DMS79 treated with DMSO at 0.1 percent for 48 hours (cell line): ENCODE results near the gene TGFBR3.
A peak's percentile ranks its signal among the peaks of the same experiment; 100 is the strongest.

Experiments used
- DNase-seq: peaks from one replicate; lab custom pipeline; 2025; lab: John Stamatoyannopoulos, UW

TGFBR3 gene

GRCh38 chr1:91885716-91886506 is at the start of gene TGFBR3:
TSS of gene TGFBR3 (minus strand) at chr1:91886151. CDS start at chr1:91861531, 24,620 bp downstream.
- peak; percentile 58 for DNase-seq

- peak; percentile 14 for DNase-seq
These were observed 43.3 kb upstream of the TGFBR3 start for GRCh38 chr1:91929250-91929649.

GRCh38 chr1:91928026-91928425 is 42.1 kb upstream of the TGFBR3 start:
- no peak for DNase-seq

GRCh38 chr1:91925644-91926435 is 39.9 kb upstream of the TGFBR3 start:
- no peak for DNase-seq

- no peak for DNase-seq
These were observed 38.2 kb upstream of the TGFBR3 start for GRCh38 chr1:91924146-91924545.

- no peak for DNase-seq
These were observed 34.0 kb upstream of the TGFBR3 start for GRCh38 chr1:91919962-91920361.

- DNase-seq: no peak
These were observed 31.0 kb upstream of the TGFBR3 start for GRCh38 chr1:91916811-91917460.

GRCh38 chr1:91916046-91916445 is 30.1 kb upstream of the TGFBR3 start:
- no peak for DNase-seq

- DNase-seq: no peak
These were observed 27.1 kb upstream of the TGFBR3 start for GRCh38 chr1:91913018-91913417.

GRCh38 chr1:91912266-91912665 is 26.3 kb upstream of the TGFBR3 start:
- no peak for DNase-seq

GRCh38 chr1:91901231-91901630 is 15.3 kb upstream of the TGFBR3 start:
- no peak for DNase-seq

- DNase-seq: no peak
These were observed 14.6 kb upstream of the TGFBR3 start for GRCh38 chr1:91900562-91900961.

- no peak for DNase-seq
These were observed 11.1 kb upstream of the TGFBR3 start for GRCh38 chr1:91897016-91897415.

- no peak for DNase-seq
These were observed 10.0 kb upstream of the TGFBR3 start for GRCh38 chr1:91895832-91896556.

- DNase-seq: no peak
These were observed 8.2 kb upstream of the TGFBR3 start for GRCh38 chr1:91894036-91894761.

GRCh38 chr1:91891969-91892368 is 6.0 kb upstream of the TGFBR3 start:
- DNase-seq: no peak

- DNase-seq: no peak
These were observed 5.5 kb upstream of the TGFBR3 start for GRCh38 chr1:91891454-91891853.

GRCh38 chr1:91889717-91890459 is 3.9 kb upstream of the TGFBR3 start:
- DNase-seq: no peak

GRCh38 chr1:91885213-91885715 is 687 bp downstream of the TGFBR3 start:
- DNase-seq: no peak

- DNase-seq: peak; percentile 16
These were observed 1.3 kb downstream of the TGFBR3 start for GRCh38 chr1:91884459-91885212.
